Measurements from ENCODE around the gene TBC1D19.

GRCh38 chr4:26713563-26714151 is 129.8 kb downstream of the TBC1D19 start:
- TF ChIP-seq CTCF (IDR thresholded peaks at IDR 0.05) (no peak), POLR2A (IDR thresholded peaks at IDR 0.05) (no peak)

All from thyroid gland (tissue), 4 donors.